GM19452 (cell line): Measurements from ENCODE around the gene TMX1.
A peak's percentile ranks its signal among the peaks of the same experiment; 100 is the strongest.
"Not testable (repeated sequence)": the region's sequence is repeated elsewhere in the genome, so short reads cannot be mapped to it uniquely, and the experiment has no call there.

Experiments used
- ATAC-seq: cut with Tn5 transposase; IDR thresholded peaks from one replicate; pipeline ENCODE4 v1.9.1; 2021; ENCODE audit not compliant: unreplicated experiment

Gene TMX1

GRCh38 chr14:51239813-51240803, at the start of gene TMX1:
Gene TMX1 (plus strand): TSS chr14:51240247. CDS start chr14:51240293, 46 bp downstream.
- peak; percentile 91 for ATAC-seq

GRCh38 chr14:51201890-51202289, 38.2 kb upstream of the TMX1 start:
- ATAC-seq = no peak

- peak; percentile 76 for ATAC-seq
Measured at GRCh38 chr14:51202914-51203665, 37.0 kb upstream of the TMX1 start.

GRCh38 chr14:51203881-51204280, 36.2 kb upstream of the TMX1 start:
- ATAC-seq = no peak

GRCh38 chr14:51205486-51205885, 34.6 kb upstream of the TMX1 start:
- no peak for ATAC-seq

GRCh38 chr14:51206462-51206861, 33.6 kb upstream of the TMX1 start:
- ATAC-seq = no peak

GRCh38 chr14:51207621-51208020, 32.4 kb upstream of the TMX1 start:
- ATAC-seq = no peak

GRCh38 chr14:51208982-51209381, 31.1 kb upstream of the TMX1 start:
- no peak for ATAC-seq

- ATAC-seq = no peak
Measured at GRCh38 chr14:51209457-51209856, 30.6 kb upstream of the TMX1 start.

GRCh38 chr14:51210594-51210993, 29.5 kb upstream of the TMX1 start:
- no peak for ATAC-seq

- ATAC-seq = no peak
Measured at GRCh38 chr14:51211149-51211548, 28.9 kb upstream of the TMX1 start.

GRCh38 chr14:51216602-51217001, 23.4 kb upstream of the TMX1 start:
- no peak for ATAC-seq

GRCh38 chr14:51219473-51220448, 20.3 kb upstream of the TMX1 start:
- no peak for ATAC-seq

GRCh38 chr14:51223463-51223862, 16.6 kb upstream of the TMX1 start:
- not testable (repeated sequence) for ATAC-seq

GRCh38 chr14:51224551-51224950, 15.5 kb upstream of the TMX1 start:
- ATAC-seq = no peak

- ATAC-seq = no peak
Measured at GRCh38 chr14:51225751-51226150, 14.3 kb upstream of the TMX1 start.

GRCh38 chr14:51228391-51228790, 11.7 kb upstream of the TMX1 start:
- ATAC-seq = no peak

GRCh38 chr14:51228890-51229289, 11.2 kb upstream of the TMX1 start:
- ATAC-seq = no peak

GRCh38 chr14:51236314-51236713, 3.7 kb upstream of the TMX1 start:
- no peak for ATAC-seq

GRCh38 chr14:51240804-51241380, 845 bp downstream of the TMX1 start:
- no peak for ATAC-seq
